ENCODE data around the gene NOTCH1.

NOTCH1 gene

DNA sequence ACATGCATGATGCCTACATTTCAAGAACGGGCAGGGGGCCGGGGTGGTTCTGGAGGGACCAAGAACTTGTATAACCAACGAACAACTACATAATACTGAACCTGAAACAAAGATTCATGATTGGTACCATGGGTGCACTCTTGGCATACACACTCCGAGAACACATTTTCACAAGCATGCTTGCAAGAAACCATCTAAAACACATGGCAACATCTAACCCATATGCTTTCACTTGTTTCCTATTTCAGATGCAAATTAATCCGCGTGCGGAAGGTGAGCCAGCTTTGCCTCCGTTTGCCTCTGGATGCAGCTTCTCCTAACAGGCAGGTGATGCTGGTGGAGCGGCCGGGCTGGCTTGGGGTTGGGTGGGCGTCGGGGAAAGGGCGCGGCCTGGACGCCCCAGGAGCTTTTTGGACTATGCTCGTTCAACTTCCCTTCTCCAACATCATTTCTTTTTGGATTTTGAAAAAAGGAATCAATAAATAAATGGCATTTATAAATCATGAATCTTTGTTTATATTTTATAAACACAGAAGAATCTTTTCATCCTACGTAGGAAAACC is 50.5 kb downstream of the NOTCH1 start:
- peaks cover 2 to 74% (median 51%) of the 10 kb centered on the region in 4 experiments for H3K36me3 ChIP-seq (ENCODE audit: control insufficient read depth in 4 of 4, insufficient read depth in 4 of 4, low read length in 3 of 4)
- no peak for DNase-seq
- no peak overlapping the region for H3K27ac ChIP-seq (ENCODE audit: insufficient read depth in 1 of 2, low read depth in 1 of 2, low read length in 2 of 2, poor library complexity in 1 of 2, severe bottlenecking in 2 of 2)
- no peaks in the 10 kb centered on the region for H3K9me3 ChIP-seq (ENCODE audit: control extremely low read depth in 1 of 5, control insufficient read depth in 4 of 5, insufficient read depth in 2 of 5, low read depth in 1 of 5, low read length in 4 of 5)
- H3K4me3 ChIP-seq (ENCODE audit: control insufficient read depth in 1 of 7, extremely low read depth in 1 of 7, insufficient read depth in 4 of 7, low read depth in 2 of 7, low read length in 6 of 7), result no peak overlapping the region
- H3K4me1 ChIP-seq (ENCODE audit: control extremely low read depth in 1 of 4, control insufficient read depth in 4 of 4, insufficient read depth in 4 of 4, low read length in 3 of 4), result no peaks in the 10 kb centered on the region
- H3K27me3 ChIP-seq (replicated peaks in 2 of 5; ENCODE audit: control insufficient read depth in 4 of 5, insufficient read depth in 5 of 5, low read length in 4 of 5), result no peaks in the 10 kb centered on the region
- CTCF ChIA-PET, result interaction anchor here (1.0 to 1.3 kb wide), 2 partner anchors 11 to 146 kb away, joined by 3 read pairs; no protein-coding TSS in a partner anchor
- whole genome bisulfite sequencing (ENCODE audit: insufficient coverage), result 100% methylated on average over 3 of the region's 17 CpGs
- POLR2A ChIA-PET, result no interaction called here

DNA sequence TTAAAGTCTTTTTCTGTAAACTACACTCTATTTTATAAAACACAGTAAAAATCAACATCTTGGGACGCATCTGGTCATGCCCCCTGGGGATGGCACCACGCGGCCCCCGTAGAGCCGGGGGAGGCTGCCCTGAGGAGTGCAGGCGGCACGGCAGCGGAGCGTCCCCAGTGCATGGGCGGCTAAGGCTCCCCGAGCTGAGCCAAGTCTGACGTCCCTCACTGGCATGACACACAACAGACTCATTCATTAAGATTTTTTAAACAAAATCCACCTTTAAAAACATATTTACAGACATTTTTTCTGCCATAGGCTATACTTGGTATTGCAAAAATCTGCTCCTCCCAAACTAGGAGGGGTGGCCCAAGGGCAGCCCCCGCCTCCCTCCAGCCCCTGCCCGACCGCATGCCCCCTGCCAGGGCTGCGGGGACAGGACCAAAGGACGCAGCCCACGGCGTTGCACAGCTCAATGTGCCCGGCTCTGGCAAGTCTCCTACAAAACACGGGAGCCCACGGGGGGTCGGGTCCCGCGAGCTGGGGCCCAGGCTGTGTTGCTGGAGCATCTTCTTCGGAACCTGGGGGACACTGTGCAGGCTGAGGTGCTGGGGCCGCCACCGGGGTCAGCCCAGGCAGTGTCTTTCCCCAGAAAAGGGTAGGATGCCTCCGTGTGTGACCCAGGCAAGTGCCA is 51.2 kb downstream of the NOTCH1 start:
- POLR2A ChIA-PET, result no interaction called here
- H3K4me1 ChIP-seq (ENCODE audit: control extremely low read depth in 1 of 4, control insufficient read depth in 4 of 4, insufficient read depth in 4 of 4, low read length in 3 of 4), result no peaks in the 10 kb centered on the region
- no peaks in the 10 kb centered on the region for H3K27me3 ChIP-seq (replicated peaks in 2 of 5; ENCODE audit: control insufficient read depth in 4 of 5, insufficient read depth in 5 of 5, low read length in 4 of 5)
- no peaks in the 10 kb centered on the region for H3K9me3 ChIP-seq (ENCODE audit: control extremely low read depth in 1 of 5, control insufficient read depth in 4 of 5, insufficient read depth in 2 of 5, low read depth in 1 of 5, low read length in 4 of 5)
- H3K27ac ChIP-seq (ENCODE audit: insufficient read depth in 1 of 2, low read depth in 1 of 2, low read length in 2 of 2, poor library complexity in 1 of 2, severe bottlenecking in 2 of 2), result no peak overlapping the region
- CTCF ChIA-PET, result interaction anchor here (1.0 to 1.3 kb wide), 3 partner anchors 10 to 146 kb away, joined by 3 read pairs; no protein-coding TSS in a partner anchor
- DNase-seq, result no peak
- H3K36me3 ChIP-seq (ENCODE audit: control insufficient read depth in 4 of 4, insufficient read depth in 4 of 4, low read length in 3 of 4), result peaks cover 2 to 68% (median 45%) of the 10 kb centered on the region in 4 experiments
- H3K4me3 ChIP-seq (ENCODE audit: control insufficient read depth in 1 of 7, extremely low read depth in 1 of 7, insufficient read depth in 4 of 7, low read depth in 2 of 7, low read length in 6 of 7), result no peak overlapping the region
- 95% methylated on average over 27 of the region's 29 CpGs for WGBS (ENCODE audit: insufficient coverage)

DNA sequence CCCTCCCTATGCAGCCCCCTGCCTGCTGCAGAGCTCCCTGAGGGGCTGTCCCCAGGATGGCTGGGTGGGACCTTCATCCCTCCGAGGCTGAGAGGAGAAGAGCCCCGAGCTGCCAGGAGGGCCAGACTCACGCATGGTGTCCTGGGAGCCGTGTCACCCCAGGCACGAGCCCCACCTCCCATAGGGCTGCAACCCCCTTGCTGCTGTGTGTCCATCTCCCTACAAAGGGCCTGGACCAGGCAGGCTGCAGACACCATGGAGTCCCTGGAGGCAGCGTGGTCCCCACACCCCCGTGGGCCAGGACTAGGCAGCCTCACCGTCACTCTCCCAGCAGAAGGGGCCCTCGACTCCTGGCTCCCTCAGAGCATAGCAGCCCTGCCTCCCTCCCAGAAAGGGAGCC is 51.8 kb downstream of the NOTCH1 start:
- CTCF ChIA-PET, result interaction anchor here (0.9 to 1.2 kb wide), 4 partner anchors 10 to 138 kb away, joined by 3 read pairs; no protein-coding TSS in a partner anchor
- Histone ChIP-seq H3K27me3 (replicated peaks in 2 of 5; ENCODE audit: control insufficient read depth in 4 of 5, insufficient read depth in 5 of 5, low read length in 4 of 5) (no peaks in the 10 kb centered on the region), H3K36me3 (ENCODE audit: control insufficient read depth in 4 of 4, insufficient read depth in 4 of 4, low read length in 3 of 4) (peaks cover 2 to 61% (median 38%) of the 10 kb centered on the region in 4 experiments), H3K9me3 (ENCODE audit: control extremely low read depth in 1 of 5, control insufficient read depth in 4 of 5, insufficient read depth in 2 of 5, low read depth in 1 of 5, low read length in 4 of 5) (no peaks in the 10 kb centered on the region), H3K4me1 (ENCODE audit: control extremely low read depth in 1 of 4, control insufficient read depth in 4 of 4, insufficient read depth in 4 of 4, low read length in 3 of 4) (no peaks in the 10 kb centered on the region), H3K4me3 (ENCODE audit: control insufficient read depth in 1 of 7, extremely low read depth in 1 of 7, insufficient read depth in 4 of 7, low read depth in 2 of 7, low read length in 6 of 7) (no peak overlapping the region), H3K27ac (ENCODE audit: insufficient read depth in 1 of 2, low read depth in 1 of 2, low read length in 2 of 2, poor library complexity in 1 of 2, severe bottlenecking in 2 of 2) (peak overlapping the region in 1 of 2 experiments; percentile 14)
- no peak for DNase-seq
- POLR2A ChIA-PET, result no interaction called here
- 85% methylated on average over 7 of the region's 9 CpGs for WGBS (ENCODE audit: insufficient coverage)

- H3K27ac ChIP-seq (ENCODE audit: insufficient read depth in 1 of 2, low read depth in 1 of 2, low read length in 2 of 2, poor library complexity in 1 of 2, severe bottlenecking in 2 of 2), result peak overlapping the region in 1 of 2 experiments; percentile 14
- H3K27me3 ChIP-seq (replicated peaks in 2 of 5; ENCODE audit: control insufficient read depth in 4 of 5, insufficient read depth in 5 of 5, low read length in 4 of 5), result no peaks in the 10 kb centered on the region
- WGBS (ENCODE audit: insufficient coverage), result 89% methylated on average over 6 of the region's 8 CpGs
- H3K36me3 ChIP-seq (ENCODE audit: control insufficient read depth in 4 of 4, insufficient read depth in 4 of 4, low read length in 3 of 4), result peaks cover 2 to 57% (median 34%) of the 10 kb centered on the region in 4 experiments
- DNase-seq, result no peak
- no peak overlapping the region for H3K4me3 ChIP-seq (ENCODE audit: control insufficient read depth in 1 of 7, extremely low read depth in 1 of 7, insufficient read depth in 4 of 7, low read depth in 2 of 7, low read length in 6 of 7)
- H3K4me1 ChIP-seq (ENCODE audit: control extremely low read depth in 1 of 4, control insufficient read depth in 4 of 4, insufficient read depth in 4 of 4, low read length in 3 of 4), result peaks cover 0 to 2% (median 0%) of the 10 kb centered on the region in 4 experiments
- no peaks in the 10 kb centered on the region for H3K9me3 ChIP-seq (ENCODE audit: control extremely low read depth in 1 of 5, control insufficient read depth in 4 of 5, insufficient read depth in 2 of 5, low read depth in 1 of 5, low read length in 4 of 5)
- ChIA-PET CTCF (interaction anchor here (0.9 to 1.2 kb wide), 4 partner anchors 10 to 138 kb away, joined by 3 read pairs; no protein-coding TSS in a partner anchor), POLR2A (no interaction called here)
Measured at GRCh38 chr9:136493567-136493971, 52.3 kb downstream of the NOTCH1 start.

- H3K27me3 ChIP-seq (replicated peaks in 2 of 5; ENCODE audit: control insufficient read depth in 4 of 5, insufficient read depth in 5 of 5, low read length in 4 of 5), result no peaks in the 10 kb centered on the region
- no peak for DNase-seq
- peaks cover 0 to 52% (median 29%) of the 10 kb centered on the region in 4 experiments for H3K36me3 ChIP-seq (ENCODE audit: control insufficient read depth in 4 of 4, insufficient read depth in 4 of 4, low read length in 3 of 4)
- POLR2A ChIA-PET, result no interaction called here
- CTCF ChIA-PET, result interaction anchor here (0.9 to 1.2 kb wide), 4 partner anchors 9 to 139 kb away, joined by 3 read pairs; no protein-coding TSS in a partner anchor
- no peak overlapping the region for H3K4me3 ChIP-seq (ENCODE audit: control insufficient read depth in 1 of 7, extremely low read depth in 1 of 7, insufficient read depth in 4 of 7, low read depth in 2 of 7, low read length in 6 of 7)
- WGBS (ENCODE audit: insufficient coverage), result 88% methylated on average over 26 of the region's 26 CpGs
- peaks cover 0 to 5% (median 0%) of the 10 kb centered on the region in 4 experiments for H3K4me1 ChIP-seq (ENCODE audit: control extremely low read depth in 1 of 4, control insufficient read depth in 4 of 4, insufficient read depth in 4 of 4, low read length in 3 of 4)
- no peaks in the 10 kb centered on the region for H3K9me3 ChIP-seq (ENCODE audit: control extremely low read depth in 1 of 5, control insufficient read depth in 4 of 5, insufficient read depth in 2 of 5, low read depth in 1 of 5, low read length in 4 of 5)
- H3K27ac ChIP-seq (ENCODE audit: insufficient read depth in 1 of 2, low read depth in 1 of 2, low read length in 2 of 2, poor library complexity in 1 of 2, severe bottlenecking in 2 of 2), result no peak overlapping the region
Measured at GRCh38 chr9:136492978-136493522, 52.8 kb downstream of the NOTCH1 start.

DNA sequence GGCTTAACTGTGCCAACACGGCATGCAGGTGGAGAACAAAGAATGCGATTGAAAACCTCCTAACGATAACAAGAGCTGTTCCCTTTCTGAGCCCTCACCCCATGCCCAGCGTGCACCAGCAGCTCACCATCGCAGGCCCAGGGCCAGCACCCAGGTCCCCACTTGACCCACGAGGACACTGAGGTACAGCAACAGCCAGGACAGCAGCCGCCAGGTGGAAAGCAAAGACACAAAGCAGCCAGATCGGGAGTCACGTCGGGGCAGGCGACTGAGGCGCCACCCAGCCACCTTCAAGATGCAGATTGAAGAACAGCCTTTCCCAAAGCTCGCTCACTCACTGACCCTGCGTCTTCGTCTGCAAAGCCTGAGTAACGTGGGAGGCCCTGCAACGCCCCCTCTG is 56.1 kb downstream of the NOTCH1 start:
- Histone ChIP-seq H3K9me3 (ENCODE audit: control extremely low read depth in 1 of 5, control insufficient read depth in 4 of 5, insufficient read depth in 2 of 5, low read depth in 1 of 5, low read length in 4 of 5) (no peaks in the 10 kb centered on the region), H3K4me3 (ENCODE audit: control insufficient read depth in 1 of 7, extremely low read depth in 1 of 7, insufficient read depth in 4 of 7, low read depth in 2 of 7, low read length in 6 of 7) (no peak overlapping the region), H3K4me1 (ENCODE audit: control extremely low read depth in 1 of 4, control insufficient read depth in 4 of 4, insufficient read depth in 4 of 4, low read length in 3 of 4) (peaks cover 0 to 22% (median 10%) of the 10 kb centered on the region in 4 experiments), H3K36me3 (ENCODE audit: control insufficient read depth in 4 of 4, insufficient read depth in 4 of 4, low read length in 3 of 4) (peaks cover 0 to 21% (median 4%) of the 10 kb centered on the region in 4 experiments), H3K27ac (ENCODE audit: insufficient read depth in 1 of 2, low read depth in 1 of 2, low read length in 2 of 2, poor library complexity in 1 of 2, severe bottlenecking in 2 of 2) (no peak overlapping the region), H3K27me3 (replicated peaks in 2 of 5; ENCODE audit: control insufficient read depth in 4 of 5, insufficient read depth in 5 of 5, low read length in 4 of 5) (no peaks in the 10 kb centered on the region)
- 98% methylated on average over 15 of the region's 17 CpGs for WGBS (ENCODE audit: insufficient coverage)
- CTCF ChIA-PET, result interaction anchor here (0.6 to 9.1 kb wide), 12 partner anchors 9 to 224 kb away, joined by 3 to 238 read pairs (median 20); no protein-coding TSS in a partner anchor
- no peak for DNase-seq
- POLR2A ChIA-PET, result no interaction called here

Data from common myeloid progenitor, CD34-positive (primary cell).